ENCODE measurements around the gene PAX7.
"Not testable (repeated sequence)": the region's sequence is repeated elsewhere in the genome, so short reads cannot be mapped to it uniquely, and the experiment has no call there.

Gene PAX7

DNA sequence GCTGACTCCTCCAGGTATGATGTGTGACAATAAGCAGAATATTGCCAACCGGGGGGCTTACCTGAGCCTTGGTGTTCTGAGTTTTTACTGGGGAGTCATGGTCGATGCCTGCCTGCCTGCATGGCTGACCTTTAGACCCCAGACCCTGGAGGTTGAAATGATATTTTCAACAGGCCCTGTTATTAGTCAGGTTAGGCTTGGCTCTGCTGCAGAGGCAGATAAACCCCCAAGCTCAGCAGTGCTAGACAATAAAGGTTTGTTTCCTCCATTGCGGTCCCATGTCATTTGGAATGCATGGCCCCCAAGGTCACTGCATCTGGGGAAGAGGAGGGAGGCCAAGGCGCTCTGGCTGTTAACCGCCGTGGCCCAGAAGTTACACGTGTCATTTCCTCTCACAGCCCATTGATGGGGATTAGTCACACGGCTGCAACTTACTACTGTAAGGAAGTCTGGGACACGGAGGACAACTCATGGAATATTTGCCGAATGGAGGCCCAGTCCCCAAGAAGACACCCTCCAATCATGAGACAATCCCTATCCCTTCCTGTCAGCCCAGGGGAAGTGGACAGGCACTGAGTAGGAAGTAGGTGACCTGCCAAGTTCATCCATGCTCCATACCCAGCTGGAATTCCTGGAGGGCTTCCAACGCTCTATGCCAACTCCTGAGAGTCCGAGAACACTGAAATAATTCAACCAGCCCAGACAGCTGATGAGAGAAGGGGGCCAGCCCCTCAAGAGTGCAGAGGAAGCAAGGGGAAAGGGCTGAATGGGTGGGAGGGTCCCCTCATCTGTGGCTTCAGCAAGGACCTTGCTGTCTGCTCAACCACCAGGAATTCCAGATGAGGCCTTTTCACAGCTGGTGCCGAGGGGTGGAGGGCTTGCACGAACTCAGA lies 131.5 kb downstream of the PAX7 start:
- DNase-seq (ENCODE audit: low read depth) = no peak

DNA sequence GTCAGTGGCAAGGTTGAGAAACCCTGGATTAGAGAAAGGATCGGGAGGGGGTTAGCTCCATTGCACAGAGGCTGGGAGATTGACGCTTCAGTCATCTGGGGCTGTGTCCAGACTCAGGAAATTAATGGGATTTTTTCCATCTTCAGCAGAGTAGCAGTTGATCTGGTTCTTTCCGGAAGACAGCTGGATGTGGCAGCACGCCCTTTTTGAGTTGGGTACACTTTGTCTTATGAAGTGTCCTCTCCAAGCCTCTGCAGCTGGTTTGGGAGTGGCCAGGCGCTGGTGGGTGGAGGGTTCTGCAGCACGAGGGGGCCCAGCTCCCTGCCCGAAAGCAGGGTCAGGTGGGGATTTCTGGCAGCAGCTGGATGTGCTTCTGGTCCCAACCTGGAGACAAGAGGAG lies 133.7 kb downstream of the PAX7 start:
- no peak for DNase-seq (ENCODE audit: low read depth)

DNA sequence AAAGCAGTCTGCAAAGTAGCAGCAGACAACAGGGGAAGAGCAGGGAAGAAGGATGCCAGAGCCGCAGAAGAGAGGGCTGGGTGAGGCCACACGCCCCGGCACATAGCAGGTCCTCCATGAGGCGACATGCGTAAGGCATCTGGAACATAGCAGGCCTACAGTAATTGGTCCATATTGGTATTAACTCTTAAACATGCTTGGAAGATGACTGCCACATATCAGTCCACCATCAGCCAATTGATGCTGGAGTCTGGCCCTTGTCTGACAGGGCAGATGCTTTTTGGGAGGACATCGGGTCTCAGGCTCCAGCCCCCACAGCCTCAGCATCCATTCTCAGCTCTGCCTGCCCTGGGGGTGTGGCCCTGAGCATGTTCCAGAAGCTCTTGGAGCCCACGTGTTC lies 135.1 kb downstream of the PAX7 start:
- no peak for DNase-seq (ENCODE audit: low read depth)

DNA sequence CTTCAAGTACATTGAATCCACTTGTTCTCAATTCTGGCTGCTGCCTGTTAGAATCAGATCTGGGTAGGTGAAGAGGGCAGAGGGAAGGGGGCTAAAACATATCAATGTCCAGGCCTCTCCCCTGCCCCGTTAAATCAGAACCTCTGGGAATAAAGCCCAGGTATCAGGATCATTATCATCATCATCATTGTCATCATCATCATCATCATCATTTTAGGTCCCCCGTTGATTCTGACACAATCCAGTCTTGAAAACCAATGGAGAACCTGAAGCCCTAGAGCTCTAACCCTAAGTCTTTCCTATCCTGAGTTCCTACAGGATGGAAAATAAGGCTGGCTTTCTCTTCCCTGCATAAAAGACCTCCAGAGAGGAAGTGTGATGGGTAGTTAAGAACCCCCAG lies 135.7 kb downstream of the PAX7 start:
- no peak for DNase-seq (ENCODE audit: low read depth)

DNA sequence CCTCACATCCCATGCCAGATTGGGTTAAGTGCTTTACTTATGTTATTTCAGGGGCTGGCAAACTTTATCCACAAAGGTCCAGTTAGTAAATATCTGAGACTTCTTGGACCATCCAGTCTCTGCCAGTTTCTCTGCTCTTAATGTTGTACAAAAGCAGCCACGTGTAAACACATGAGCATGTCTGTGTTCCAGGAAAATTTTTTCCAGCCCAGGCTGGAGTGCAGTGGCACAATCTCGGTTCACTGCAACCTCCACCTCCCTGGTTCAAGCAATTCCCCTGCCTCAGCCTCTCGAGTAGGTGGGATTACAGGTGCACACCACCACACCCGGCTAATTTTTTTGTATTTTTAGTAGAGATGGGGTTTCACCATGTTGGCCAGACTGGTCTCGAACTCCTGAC lies 136.9 kb downstream of the PAX7 start:
- not testable (repeated sequence) for DNase-seq (ENCODE audit: low read depth)

DNA sequence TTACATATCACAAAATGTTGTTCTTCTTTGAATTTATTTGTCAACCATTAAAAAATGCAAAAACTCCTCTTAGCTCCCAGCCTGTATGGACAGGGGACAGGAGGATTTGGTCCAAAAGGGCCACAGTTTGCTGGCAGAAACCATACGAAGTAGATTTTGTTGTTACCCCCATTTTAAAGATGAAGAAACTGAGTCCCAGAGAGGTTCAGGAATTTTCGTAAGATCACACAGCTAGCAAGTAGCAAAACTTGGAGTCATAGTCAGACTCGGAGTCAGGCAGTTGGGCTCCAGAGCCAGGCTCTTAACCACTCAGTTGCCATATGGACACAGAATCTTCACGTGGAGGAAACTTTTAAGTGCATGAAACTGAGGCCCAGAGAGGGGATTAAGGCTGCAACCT lies 137.4 kb downstream of the PAX7 start:
- DNase-seq (ENCODE audit: low read depth) = no peak

DNA sequence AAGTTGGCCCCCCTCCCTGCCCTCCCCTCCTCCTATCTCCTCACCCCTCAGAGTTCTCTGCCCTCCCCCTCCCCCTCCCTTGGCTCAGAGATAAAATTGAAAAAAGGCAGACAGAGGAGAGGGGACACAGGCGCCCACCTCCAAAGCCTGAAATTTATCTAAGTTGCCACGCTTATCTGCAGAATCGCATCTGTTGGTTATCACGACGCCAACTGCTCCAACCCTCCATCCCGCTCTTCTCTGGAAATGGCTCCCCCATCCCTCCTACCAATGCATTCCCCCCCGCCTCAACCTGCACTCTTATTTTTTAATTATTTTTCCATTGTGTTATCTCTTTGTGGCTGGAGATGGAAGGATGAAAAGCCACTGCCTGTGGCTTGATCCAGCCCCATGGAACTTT lies 138.5 kb downstream of the PAX7 start:
- no peak for DNase-seq (ENCODE audit: low read depth)

DNA sequence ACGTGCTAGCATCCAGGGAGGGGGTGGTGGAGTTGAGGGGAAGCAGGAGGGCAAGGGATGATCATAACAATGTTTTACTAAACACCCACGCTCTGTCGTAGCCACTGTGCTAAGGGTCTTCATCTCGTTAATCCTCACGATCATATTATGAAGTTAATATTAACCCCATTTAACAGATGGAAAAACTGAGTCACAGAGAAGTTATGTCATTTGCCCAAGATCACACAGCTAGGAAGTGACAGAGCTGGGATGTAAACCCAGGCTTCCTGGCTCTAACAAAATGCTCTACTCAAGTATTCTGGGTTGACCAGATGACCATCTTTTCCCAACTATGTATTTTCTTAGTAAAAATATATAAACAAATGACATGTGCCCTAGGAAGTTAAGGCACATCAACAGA lies 140.2 kb downstream of the PAX7 start:
- no peak for DNase-seq (ENCODE audit: low read depth)

DNA sequence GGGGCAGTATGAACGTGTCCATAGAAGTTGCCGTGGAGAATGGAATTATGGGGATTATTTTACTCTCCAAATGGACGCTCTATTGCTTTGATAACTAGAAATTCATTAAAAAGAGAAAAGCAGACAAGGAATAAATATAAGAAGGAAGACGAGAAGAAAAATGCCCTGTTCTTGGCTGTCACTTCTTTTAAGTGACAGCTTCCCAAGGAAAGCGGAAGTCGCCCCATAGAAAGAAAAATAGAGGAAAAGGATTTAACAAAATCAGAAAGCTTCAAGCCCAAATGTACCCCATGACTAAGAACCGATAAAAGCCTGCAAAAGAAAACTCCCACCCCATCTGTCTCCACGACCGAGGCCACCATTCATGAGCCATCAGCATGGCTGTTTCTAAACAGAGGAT lies 143.1 kb downstream of the PAX7 start:
- DNase-seq (ENCODE audit: low read depth) = no peak

DNA sequence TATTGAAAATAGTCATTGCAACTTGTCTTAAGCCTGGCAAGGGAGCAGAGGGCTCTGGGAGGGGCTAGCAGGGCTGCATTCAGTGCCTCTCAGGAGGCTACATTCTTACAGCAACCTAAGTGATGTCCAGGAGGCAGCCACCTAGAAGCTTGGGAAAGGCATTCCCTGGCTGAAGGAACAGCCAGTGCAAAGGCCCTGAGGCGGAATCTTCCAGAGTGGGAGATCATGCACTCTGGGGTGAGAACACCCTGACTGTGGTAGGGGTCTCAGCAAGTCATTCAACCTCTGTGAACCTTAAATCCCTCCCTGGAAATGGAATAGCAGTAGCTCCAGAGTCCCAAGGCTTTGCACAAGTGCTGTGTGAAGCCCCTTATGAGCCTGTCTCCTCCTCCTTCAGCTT lies 144.7 kb downstream of the PAX7 start:
- DNase-seq (ENCODE audit: low read depth) = no peak

DNA sequence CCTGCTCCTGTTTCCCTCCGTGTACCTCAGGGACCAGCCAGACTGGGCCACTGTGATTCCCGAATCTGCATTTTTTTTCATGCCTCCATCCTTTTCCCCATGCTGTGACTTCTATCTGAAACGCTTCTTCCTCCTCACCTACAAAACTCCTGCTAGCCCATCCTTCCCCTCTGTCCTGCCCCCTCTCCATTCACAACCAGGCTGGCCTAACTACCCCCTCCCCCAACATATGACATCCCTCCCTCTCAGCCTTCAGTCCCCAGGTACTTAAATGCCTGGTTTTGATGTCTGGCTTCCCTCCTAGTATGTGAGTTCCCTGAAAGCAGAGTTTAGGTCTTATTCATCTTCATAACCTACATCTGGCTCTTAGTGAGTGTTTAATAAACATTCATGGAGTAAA lies 146.1 kb downstream of the PAX7 start:
- DNase-seq (ENCODE audit: low read depth) = no peak

DNA sequence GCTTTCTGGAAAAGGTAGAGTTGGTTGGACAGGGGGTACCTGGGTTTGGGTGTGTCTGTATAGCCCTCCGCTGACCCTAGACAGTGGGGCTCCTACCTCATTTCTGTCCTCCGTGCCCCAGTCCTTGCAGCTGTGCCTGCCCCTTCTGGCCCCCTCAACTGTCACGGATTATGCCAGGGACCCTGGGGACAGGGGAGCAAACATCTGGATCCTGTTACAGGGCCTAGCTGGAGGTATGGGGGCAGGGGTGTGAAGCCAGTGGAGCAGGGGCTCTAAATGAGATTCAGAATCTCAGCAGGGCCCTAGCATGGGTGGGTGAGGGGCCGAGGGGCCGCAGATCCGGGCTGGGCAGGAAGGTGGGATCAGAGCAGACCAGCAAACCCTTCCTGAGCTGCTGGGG lies 147.8 kb downstream of the PAX7 start:
- DNase-seq (ENCODE audit: low read depth) = no peak

DNA sequence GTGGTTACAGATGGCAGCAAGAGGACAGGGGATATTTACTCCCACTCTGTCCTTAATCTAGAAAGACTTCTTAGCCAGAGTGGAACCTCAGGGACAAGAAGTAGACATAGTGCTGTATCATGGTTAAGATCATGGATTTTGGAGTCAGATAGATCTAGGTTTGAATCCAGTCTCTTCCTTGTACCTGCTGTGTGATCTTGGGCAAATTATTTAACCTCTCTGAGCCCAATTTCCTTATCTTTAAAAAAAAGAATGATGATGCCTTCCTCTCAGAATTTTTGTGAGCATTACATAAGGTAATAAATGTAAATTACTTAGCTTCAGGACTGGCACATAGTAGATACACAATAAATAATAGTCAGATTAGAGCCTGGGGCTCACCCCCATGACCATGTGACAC lies 150.4 kb downstream of the PAX7 start:
- no peak for DNase-seq (ENCODE audit: low read depth)

DNA sequence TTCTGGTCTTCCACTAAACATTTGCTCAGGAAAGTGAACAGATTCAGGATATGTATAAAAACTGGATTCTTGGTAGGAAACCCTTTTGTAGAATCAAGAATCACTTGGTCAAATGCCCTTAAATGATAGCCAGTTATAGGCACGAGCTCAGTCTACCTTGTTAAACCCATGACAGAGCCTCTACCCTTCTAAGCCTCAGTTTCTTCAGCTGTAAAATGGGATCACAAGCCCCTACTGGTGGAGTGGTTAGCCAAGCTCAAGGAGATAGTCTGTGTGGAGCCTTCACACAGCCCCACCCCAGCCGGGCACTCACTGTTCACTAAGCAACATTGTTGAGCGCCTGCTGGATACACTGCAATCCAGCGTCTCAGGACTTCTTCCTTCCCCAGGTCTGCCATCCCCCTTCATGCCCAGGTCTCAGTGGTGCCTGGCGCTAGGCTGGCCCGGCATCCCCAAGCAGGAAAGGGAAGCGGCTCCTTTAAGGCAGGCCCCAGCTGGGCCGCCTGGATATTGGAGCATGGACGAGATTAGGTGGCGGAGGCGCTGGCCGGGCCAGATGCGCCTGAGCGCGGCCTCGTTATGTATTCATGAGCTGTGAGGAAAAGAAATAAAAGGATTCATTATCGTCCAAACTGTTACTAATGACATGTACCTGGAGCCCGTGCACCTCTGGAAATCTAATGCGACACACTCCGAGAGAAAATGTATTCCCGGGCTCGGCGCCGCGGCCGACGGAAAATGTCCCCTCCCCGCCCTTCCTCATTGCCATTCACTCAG lies 153.2 kb downstream of the PAX7 start:
- no peak for DNase-seq (ENCODE audit: low read depth)

DNA sequence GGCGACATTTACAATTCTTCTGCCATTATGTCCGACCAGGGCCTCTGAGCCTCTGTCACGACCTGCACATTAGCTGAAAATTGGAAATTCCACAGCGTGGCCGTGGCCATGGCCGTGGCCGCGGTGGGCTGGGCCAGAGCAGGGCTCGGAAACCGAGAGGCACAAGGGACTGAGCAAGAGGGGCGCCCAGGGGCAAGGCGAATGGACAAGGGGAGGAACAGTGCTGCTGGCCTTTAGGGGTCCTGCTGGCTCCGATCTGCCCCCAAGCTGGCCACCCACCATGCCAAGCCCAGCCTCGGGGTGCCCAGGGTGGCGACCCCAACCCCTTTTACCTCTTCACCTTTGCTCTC lies 153.8 kb downstream of the PAX7 start:
- DNase-seq (ENCODE audit: low read depth) = no peak

DNA sequence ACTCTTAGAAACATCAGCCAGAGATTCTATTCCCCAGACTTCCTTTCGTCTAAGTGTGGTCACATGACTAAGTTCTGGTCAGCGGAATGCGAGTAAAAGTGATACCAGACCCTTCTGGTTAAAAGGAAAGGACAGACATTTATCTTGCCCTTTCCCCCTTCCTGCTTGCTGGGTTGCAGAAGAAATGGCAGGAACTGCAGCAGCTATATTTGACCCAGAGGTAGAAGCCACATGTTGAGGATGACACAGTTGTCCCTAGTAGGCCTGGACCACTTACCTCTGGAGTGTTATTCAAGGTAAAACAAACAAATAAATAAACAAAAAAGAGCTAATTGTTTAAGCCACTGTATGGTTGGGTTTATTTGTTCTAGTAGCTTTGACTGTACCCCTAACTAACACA lies 155.5 kb downstream of the PAX7 start:
- DNase-seq (ENCODE audit: low read depth) = no peak

DNA sequence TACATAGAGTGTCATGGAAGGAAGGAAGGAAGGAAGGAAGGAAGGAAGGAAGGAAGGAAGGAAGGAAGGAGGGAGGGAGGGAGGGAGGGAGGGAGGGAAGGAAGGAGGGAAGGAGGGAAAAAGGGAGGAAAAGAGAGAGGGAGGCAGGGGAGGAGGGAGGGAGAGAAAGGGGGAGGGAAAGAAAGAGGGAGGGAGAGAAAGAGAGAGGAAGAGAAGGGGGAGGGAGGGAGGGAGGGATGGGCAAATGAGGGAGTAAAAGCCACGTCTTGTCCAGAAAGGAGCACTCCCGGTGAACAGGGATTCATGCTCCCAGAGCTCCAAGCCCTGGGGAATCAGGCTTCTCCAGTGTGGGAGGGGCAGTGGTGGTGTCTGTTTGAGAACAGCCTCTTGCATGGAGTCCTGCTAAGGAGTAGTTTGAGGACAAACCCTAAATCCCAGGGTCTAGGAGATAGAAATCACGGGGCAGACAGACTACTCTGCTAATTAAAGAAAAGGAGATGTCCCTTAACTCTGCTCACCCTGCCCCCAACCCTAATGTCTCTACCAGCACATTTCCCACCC lies 157.3 kb downstream of the PAX7 start:
- no peak for DNase-seq (ENCODE audit: low read depth)

DNA sequence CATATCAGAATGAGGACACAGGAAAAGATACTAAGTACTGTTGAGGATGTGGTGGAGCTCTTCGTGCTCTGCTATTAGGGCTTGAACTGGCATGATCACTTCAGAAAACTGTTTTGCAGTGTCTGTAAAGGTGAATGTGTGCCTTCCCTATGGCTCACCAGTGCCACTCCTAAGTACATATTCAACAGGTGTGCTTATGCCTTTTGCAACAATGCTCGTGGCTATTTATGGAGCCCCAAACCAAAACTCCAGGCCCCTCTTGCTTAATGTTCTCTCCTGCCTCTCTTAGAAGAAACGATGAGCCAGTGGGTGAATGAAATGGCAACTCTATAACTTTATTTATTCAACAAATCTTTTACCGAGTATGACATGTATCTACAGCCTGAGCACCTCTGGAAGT lies 158.6 kb downstream of the PAX7 start:
- no peak for DNase-seq (ENCODE audit: low read depth)

DNA sequence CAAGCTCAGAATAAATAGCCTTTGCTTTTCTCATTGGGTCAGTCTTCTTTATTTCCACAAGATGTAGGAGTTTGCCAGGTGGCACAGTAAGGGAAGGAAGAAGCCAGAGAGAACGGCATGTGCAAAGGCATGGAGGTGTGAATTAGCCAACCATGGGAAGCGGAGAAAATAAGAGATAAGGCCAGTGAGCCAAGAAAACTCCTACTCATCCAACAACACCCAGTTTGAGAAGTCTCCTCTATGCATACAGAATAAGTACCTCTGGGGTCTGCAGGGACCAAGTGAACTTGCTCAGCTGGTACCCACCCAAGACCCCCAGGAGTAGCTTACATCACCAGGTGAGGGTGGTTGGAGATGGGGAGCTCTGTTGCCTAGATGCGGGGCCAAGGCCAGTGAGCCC lies 162.1 kb downstream of the PAX7 start:
- DNase-seq (ENCODE audit: low read depth) = no peak

DNA sequence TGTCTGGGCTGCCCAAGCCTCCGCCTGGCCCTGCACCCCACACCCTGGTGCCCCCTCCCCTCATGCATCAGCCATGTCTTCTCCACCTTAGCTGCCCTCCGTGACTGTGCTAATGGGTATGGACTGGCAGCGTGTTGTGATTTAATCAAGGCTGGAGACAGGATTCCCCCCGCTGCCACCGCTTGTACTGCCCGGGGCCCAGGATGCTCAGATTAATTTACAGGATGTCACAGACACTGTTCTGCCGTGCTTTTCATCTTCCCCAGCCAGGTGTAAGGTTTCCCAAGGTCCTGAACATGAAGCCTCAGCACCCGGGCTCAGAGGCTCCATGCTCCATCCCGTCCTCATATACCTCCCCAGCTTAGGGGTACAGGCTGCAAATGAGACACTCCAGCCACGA lies 162.5 kb downstream of the PAX7 start:
- no peak for DNase-seq (ENCODE audit: low read depth)

DNA sequence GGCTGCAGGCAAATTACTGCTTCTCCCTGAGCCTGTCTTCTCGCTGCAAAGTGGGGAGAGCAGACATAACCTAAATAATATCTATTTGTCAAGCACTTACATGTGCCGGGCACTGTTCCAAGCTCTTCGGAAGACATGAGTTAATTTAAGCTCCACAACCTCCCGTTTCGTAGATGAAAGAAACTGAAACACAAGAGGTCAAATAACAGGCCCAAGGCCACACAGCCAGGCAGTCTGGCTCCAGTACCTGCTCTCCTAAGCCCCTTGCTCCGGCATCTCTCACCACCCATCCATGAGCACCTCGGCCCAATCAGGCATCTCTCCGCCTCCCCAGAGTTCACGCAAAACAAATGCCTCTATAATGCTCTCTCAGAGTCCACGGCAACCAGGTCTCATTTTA lies 163.4 kb downstream of the PAX7 start:
- DNase-seq (ENCODE audit: low read depth) = no peak

DNA sequence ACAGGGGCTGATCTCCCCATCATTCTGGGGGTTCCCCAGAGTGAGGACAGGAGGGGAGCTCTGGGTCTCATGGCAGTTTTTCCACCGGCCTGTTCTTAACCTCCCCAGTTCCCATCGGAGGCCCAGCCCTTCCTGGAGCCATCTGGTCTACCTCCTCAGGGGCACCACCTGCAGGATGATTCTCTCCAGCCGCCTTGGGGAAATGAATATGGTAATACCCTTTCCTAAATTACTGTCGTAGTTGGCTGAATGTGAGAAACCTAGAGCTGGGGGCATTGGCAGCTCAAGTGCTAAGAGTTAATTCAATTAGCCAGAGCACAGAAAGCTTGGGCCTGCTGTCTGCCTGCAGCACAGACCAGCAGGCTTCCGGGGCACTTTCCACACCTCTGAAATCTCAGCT lies 163.9 kb downstream of the PAX7 start:
- no peak for DNase-seq (ENCODE audit: low read depth)

DNA sequence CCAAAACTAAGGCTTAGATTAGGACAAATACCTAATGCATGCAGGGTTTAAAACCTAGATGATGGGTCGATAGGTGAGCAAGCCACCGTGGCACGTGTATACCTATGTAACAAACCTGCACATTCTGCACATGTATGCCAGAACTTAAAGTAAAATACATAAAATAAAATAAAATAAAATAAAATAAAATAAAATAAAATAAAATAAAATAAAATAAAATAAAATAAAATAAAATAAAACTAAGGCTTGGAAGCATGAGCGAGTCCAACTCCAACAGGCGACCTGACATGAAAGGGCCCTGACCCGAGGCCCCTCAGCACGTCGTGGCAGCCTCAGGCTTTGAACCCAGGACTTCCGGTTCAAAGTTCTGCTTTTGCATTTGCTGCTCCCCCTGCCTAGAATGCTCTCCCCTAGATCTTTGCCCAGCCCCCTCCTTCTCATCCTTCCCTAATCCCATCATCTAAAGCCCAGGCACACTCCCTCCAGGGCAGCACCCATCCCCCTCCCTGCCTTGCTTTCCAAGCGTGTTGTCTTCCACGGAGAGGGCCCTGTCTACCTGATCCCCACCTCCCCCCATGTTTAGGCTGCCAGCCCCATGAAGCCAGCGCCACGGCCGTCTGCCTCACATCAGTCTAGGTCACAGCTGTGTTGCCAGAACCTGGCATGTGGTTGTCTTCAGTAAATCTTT lies 164.5 kb downstream of the PAX7 start:
- DNase-seq (ENCODE audit: low read depth) = no peak

Measured in CMK (cell line).